HepG2 (cell line): Measurements from ENCODE around the gene CAPN11. TPM values are rescaled to one million over a fixed set of nuclear protein-coding genes. Genes with fewer than 3 reads are reported as not detected.

Experiments used
- FOXA1 ChIP-seq, 2 experiments: fragments of 450-650 bp in 1 of 2; sonication (generic) in 1 of 2; formaldehyde crosslinking in 1 of 2; IDR thresholded peaks; 2 replicates each; pipeline versions ENCODE4 v1.4.0 to v1.6.1; 2016 to 2020; ENCODE audit warnings: missing genetic modification reagents in 1 of 2
- FOXK2 ChIP-seq: fragments of 450-650 bp; IDR thresholded peaks from 2 replicates; pipeline ENCODE4 v1.6.1; 2016
- KLF15 ChIP-seq: sonication (generic); formaldehyde crosslinking; IDR thresholded peaks from 2 replicates; pipeline ENCODE4 v1.8.1; 2023; ENCODE audit warnings: borderline replicate concordance, mild to moderate bottlenecking, inconsistent platforms, missing genetic modification reagents, mixed read lengths
- NCOR1 ChIP-seq: fragments of 200-600 bp; sonication (generic); IDR thresholded peaks from 2 replicates; pipeline ENCODE4 v1.7.0; 2017; ENCODE audit warnings: antibody characterized with exemption, low read length, borderline replicate concordance
- RORA ChIP-seq: sonication (generic); formaldehyde crosslinking; IDR thresholded peaks from 2 replicates; pipeline ENCODE4 v1.5.0; 2020; ENCODE audit warnings: mild to moderate bottlenecking, missing genetic modification reagents, moderate library complexity
- TBX3 ChIP-seq: fragments of 450-650 bp; IDR thresholded peaks from 2 replicates; pipeline ENCODE4 v1.6.1; 2017; ENCODE audit warnings: antibody characterized with exemption, mild to moderate bottlenecking, inconsistent platforms, borderline replicate concordance
- ZBTB14 ChIP-seq: sonication (generic); formaldehyde crosslinking; IDR thresholded peaks from 2 replicates; pipeline ENCODE4 v1.4.0; 2020; ENCODE audit warnings: missing genetic modification reagents
- ZBTB46 ChIP-seq: sonication (generic); formaldehyde crosslinking; IDR thresholded peaks from 2 replicates; pipeline ENCODE4 v1.4.0; 2020; ENCODE audit warnings: mild to moderate bottlenecking, missing genetic modification reagents, borderline replicate concordance
- ZNF251 ChIP-seq: sonication (generic); formaldehyde crosslinking; IDR thresholded peaks from 2 replicates; pipeline ENCODE4 v1.9.0; 2021; ENCODE audit warnings: mild to moderate bottlenecking, missing genetic modification reagents
- ZSCAN31 ChIP-seq: sonication (generic); formaldehyde crosslinking; IDR thresholded peaks from 2 replicates; pipeline ENCODE4 v1.5.0; 2020; ENCODE audit warnings: low read depth, mild to moderate bottlenecking, missing genetic modification reagents
- polyA plus RNA-seq, 8 experiments: library from polyadenylated mRNA; depleted of rRNA in 3 of 8; stranded (reverse) in 7 of 8; unstranded in 1 of 8; fragments of >200 nt; fragmentation: Illumina TruSeq in 4 of 8; extraction: Trizol in 4 of 8; gene quantifications; 2 replicates each; pipeline versions ENCODE4 v1.2.1 to v1.2.3, GENCODE V29; 2011 to 2016; ENCODE audit warnings: low read depth in 4 of 8, missing spikeins in 1 of 8, mixed read lengths in 1 of 8; ENCODE audit not compliant: insufficient read depth in 1 of 8
- total RNA-seq, 5 experiments: library from RNA; depleted of rRNA; stranded (reverse); fragments of >200 nt; fragmentation: Illumina TruSeq; extraction: Trizol; gene quantifications; 2 replicates each; pipeline ENCODE4 v1.2.3, GENCODE V29; 2016; ENCODE audit warnings: low read depth in 1 of 5
- TF ChIP-seq, protein P1 (sequence below): sonication (generic); formaldehyde crosslinking; IDR thresholded peaks from 2 replicates; pipeline ENCODE4 v1.4.0; 2020; ENCODE audit warnings: missing genetic modification reagents, mild to moderate bottlenecking, borderline replicate concordance
- TF ChIP-seq, protein P2 (sequence below): sonication (generic); formaldehyde crosslinking; IDR thresholded peaks from 2 replicates; pipeline ENCODE4 v1.5.1; 2020; ENCODE audit warnings: mild to moderate bottlenecking, missing genetic modification reagents, borderline replicate concordance

The CAPN11 gene
- total and polyA plus RNA-seq, 2 of the 13 experiments (the other 11 are each of a cell fraction or from before 2014, with no cell fraction given) = 0.07 to 0.11 TPM

GRCh38 chr6:44111434-44112417 is 46.9 kb upstream of the CAPN11 start (continued):
- TF ChIP-seq, protein P1, sequence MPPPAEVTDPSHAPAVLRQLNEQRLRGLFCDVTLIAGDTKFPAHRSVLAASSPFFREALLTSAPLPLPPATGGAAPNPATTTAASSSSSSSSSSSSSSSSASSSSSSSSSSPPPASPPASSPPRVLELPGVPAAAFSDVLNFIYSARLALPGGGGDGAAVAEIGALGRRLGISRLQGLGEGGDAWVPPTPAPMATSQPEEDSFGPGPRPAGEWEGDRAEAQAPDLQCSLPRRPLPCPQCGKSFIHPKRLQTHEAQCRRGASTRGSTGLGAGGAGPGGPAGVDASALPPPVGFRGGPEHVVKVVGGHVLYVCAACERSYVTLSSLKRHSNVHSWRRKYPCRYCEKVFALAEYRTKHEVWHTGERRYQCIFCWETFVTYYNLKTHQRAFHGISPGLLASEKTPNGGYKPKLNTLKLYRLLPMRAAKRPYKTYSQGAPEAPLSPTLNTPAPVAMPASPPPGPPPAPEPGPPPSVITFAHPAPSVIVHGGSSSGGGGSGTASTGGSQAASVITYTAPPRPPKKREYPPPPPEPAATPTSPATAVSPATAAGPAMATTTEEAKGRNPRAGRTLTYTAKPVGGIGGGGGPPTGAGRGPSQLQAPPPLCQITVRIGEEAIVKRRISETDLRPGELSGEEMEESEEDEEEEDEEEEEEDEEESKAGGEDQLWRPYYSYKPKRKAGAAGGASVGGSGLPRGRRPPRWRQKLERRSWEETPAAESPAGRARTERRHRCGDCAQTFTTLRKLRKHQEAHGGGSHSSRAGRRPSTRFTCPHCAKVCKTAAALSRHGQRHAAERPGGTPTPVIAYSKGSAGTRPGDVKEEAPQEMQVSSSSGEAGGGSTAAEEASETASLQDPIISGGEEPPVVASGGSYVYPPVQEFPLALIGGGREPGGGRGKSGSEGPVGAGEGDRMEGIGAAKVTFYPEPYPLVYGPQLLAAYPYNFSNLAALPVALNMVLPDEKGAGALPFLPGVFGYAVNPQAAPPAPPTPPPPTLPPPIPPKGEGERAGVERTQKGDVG (CRISPR knock-in tag) = no peak
- TF ChIP-seq RORA (CRISPR knock-in tag) = no peak
- no peak for TF ChIP-seq ZBTB46
- no peak for TF ChIP-seq FOXA1 (IDR thresholded peaks at IDR 0.05)
- TF ChIP-seq FOXA1 (CRISPR knock-in tag; IDR thresholded peaks at IDR 0.05) = peak; percentile 45; the same call in 1 of the 2 replicates
- TF ChIP-seq, protein P2, sequence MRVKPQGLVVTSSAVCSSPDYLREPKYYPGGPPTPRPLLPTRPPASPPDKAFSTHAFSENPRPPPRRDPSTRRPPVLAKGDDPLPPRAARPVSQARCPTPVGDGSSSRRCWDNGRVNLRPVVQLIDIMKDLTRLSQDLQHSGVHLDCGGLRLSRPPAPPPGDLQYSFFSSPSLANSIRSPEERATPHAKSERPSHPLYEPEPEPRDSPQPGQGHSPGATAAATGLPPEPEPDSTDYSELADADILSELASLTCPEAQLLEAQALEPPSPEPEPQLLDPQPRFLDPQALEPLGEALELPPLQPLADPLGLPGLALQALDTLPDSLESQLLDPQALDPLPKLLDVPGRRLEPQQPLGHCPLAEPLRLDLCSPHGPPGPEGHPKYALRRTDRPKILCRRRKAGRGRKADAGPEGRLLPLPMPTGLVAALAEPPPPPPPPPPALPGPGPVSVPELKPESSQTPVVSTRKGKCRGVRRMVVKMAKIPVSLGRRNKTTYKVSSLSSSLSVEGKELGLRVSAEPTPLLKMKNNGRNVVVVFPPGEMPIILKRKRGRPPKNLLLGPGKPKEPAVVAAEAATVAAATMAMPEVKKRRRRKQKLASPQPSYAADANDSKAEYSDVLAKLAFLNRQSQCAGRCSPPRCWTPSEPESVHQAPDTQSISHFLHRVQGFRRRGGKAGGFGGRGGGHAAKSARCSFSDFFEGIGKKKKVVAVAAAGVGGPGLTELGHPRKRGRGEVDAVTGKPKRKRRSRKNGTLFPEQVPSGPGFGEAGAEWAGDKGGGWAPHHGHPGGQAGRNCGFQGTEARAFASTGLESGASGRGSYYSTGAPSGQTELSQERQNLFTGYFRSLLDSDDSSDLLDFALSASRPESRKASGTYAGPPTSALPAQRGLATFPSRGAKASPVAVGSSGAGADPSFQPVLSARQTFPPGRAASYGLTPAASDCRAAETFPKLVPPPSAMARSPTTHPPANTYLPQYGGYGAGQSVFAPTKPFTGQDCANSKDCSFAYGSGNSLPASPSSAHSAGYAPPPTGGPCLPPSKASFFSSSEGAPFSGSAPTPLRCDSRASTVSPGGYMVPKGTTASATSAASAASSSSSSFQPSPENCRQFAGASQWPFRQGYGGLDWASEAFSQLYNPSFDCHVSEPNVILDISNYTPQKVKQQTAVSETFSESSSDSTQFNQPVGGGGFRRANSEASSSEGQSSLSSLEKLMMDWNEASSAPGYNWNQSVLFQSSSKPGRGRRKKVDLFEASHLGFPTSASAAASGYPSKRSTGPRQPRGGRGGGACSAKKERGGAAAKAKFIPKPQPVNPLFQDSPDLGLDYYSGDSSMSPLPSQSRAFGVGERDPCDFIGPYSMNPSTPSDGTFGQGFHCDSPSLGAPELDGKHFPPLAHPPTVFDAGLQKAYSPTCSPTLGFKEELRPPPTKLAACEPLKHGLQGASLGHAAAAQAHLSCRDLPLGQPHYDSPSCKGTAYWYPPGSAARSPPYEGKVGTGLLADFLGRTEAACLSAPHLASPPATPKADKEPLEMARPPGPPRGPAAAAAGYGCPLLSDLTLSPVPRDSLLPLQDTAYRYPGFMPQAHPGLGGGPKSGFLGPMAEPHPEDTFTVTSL = peak; percentile 85; the same call in 1 of the 2 replicates
- no peak for TF ChIP-seq KLF15
- TF ChIP-seq ZBTB14 (CRISPR knock-in tag) = no peak
- peak; percentile 80 for TF ChIP-seq NCOR1
- TF ChIP-seq TBX3 = no peak
- TF ChIP-seq ZNF251 (CRISPR knock-in tag) = no peak
- TF ChIP-seq FOXK2 = no peak; the same call in 1 of the 2 replicates
- TF ChIP-seq ZSCAN31 (CRISPR knock-in tag) = peak; percentile 76; the same call in 1 of the 2 replicates
